IMR-90 (cell line): Measurements from ENCODE around the gene LCN12.

ENCODE experiments used
- BHLHE40 ChIP-seq: fragments of 150-350 bp; IDR thresholded peaks from 2 replicates; pipeline ENCODE4 v1.6.1; 2016; ENCODE audit warnings: mild to moderate bottlenecking, low read depth, low read length
- CEBPB ChIP-seq: IDR thresholded peaks from 2 replicates; pipeline ENCODE4 v1.6.1; 2012; ENCODE audit warnings: low read depth, low read length, improper control_type of control experiment
- CHD1 ChIP-seq: IDR thresholded peaks from 2 replicates; pipeline ENCODE4 v1.6.1; 2012; ENCODE audit warnings: low read depth, low read length, improper control_type of control experiment
- CTCF ChIP-seq: conservative IDR thresholded peaks from 2 replicates; pipeline ENCODE4 v1.5.1; 2012; ENCODE audit warnings: mild to moderate bottlenecking, low read depth, low read length, improper control_type of control experiment
- ELK1 ChIP-seq: fragments of 150-350 bp; IDR thresholded peaks from 2 replicates; pipeline ENCODE4 v1.6.1; 2016; ENCODE audit warnings: low read depth, mild to moderate bottlenecking, low read length, moderate library complexity, borderline replicate concordance
- MAFK ChIP-seq: IDR thresholded peaks from 2 replicates; pipeline ENCODE4 v1.6.1; 2012; ENCODE audit warnings: low read depth, low read length, improper control_type of control experiment
- MAZ ChIP-seq: IDR thresholded peaks from 2 replicates; pipeline ENCODE4 v1.6.1; 2012; ENCODE audit warnings: low read depth, mild to moderate bottlenecking, low read length, improper control_type of control experiment, moderate library complexity, borderline replicate concordance
- POLR2A ChIP-seq: IDR thresholded peaks from 2 replicates; pipeline ENCODE4 v1.6.1; 2012; ENCODE audit warnings: mild to moderate bottlenecking, low read depth, low read length
- RAD21 ChIP-seq: IDR thresholded peaks from 2 replicates; pipeline ENCODE4 v1.6.1; 2012; ENCODE audit warnings: low read length, improper control_type of control experiment
- RCOR1 ChIP-seq: IDR thresholded peaks from 2 replicates; pipeline ENCODE4 v1.6.1; 2012; ENCODE audit warnings: mild to moderate bottlenecking, low read length, improper control_type of control experiment; ENCODE audit not compliant: insufficient replicate concordance
- RFX5 ChIP-seq: IDR thresholded peaks from 2 replicates; pipeline ENCODE4 v1.8.0; 2012; ENCODE audit warnings: low read depth, mild to moderate bottlenecking, low read length, moderate library complexity
- SMC3 ChIP-seq: fragments of 150-350 bp; IDR thresholded peaks from 2 replicates; pipeline ENCODE4 v1.6.1; 2016; ENCODE audit warnings: low read depth, mild to moderate bottlenecking, antibody characterized with exemption, low read length, moderate library complexity
- USF2 ChIP-seq: fragments of 150-350 bp; IDR thresholded peaks from 2 replicates; pipeline ENCODE4 v1.6.1; 2017; ENCODE audit warnings: mild to moderate bottlenecking, antibody characterized with exemption, low read length, low read depth

- TF ChIP-seq POLR2A = no peak
- no peak for TF ChIP-seq CTCF
- no peak for TF ChIP-seq RCOR1
- TF ChIP-seq RFX5 = no peak
- no peak for TF ChIP-seq RAD21
- no peak for TF ChIP-seq USF2
- no peak for TF ChIP-seq MAZ
- TF ChIP-seq ELK1 = no peak
- no peak for TF ChIP-seq CEBPB
- TF ChIP-seq MAFK = no peak
- TF ChIP-seq SMC3 = no peak
- no peak for TF ChIP-seq CHD1
- TF ChIP-seq BHLHE40 = no peak
These were observed 6.5 kb upstream of the LCN12 start for GRCh38 chr9:136945333-136946227.
